Mesenteric fat pad (tissue), 1 donor: Measurements from ENCODE around the gene ID3. TPM values are rescaled to one million over a fixed set of nuclear protein-coding genes. Genes with fewer than 3 reads are reported as not detected.

ENCODE experiments used
- DNase-seq: peaks from one replicate; pipeline ENCODE4 v3.0.0-alpha.2; 2020; ENCODE audit warnings: low spot score
- total RNA-seq: library from RNA; stranded (reverse); fragmentation: NEBNext Ultra II Directional; extraction: Animal tissue kit (Norgen Biotek cat#: 25700); gene quantifications from one replicate; pipeline ENCODE4 v1.2.1, GENCODE V29; 2021
- donor health status: DM: yes; HTN: yes; CAD: no.

The ID3 gene
- total RNA-seq, 1 donor from 2014 or later: 168 TPM

DNA sequence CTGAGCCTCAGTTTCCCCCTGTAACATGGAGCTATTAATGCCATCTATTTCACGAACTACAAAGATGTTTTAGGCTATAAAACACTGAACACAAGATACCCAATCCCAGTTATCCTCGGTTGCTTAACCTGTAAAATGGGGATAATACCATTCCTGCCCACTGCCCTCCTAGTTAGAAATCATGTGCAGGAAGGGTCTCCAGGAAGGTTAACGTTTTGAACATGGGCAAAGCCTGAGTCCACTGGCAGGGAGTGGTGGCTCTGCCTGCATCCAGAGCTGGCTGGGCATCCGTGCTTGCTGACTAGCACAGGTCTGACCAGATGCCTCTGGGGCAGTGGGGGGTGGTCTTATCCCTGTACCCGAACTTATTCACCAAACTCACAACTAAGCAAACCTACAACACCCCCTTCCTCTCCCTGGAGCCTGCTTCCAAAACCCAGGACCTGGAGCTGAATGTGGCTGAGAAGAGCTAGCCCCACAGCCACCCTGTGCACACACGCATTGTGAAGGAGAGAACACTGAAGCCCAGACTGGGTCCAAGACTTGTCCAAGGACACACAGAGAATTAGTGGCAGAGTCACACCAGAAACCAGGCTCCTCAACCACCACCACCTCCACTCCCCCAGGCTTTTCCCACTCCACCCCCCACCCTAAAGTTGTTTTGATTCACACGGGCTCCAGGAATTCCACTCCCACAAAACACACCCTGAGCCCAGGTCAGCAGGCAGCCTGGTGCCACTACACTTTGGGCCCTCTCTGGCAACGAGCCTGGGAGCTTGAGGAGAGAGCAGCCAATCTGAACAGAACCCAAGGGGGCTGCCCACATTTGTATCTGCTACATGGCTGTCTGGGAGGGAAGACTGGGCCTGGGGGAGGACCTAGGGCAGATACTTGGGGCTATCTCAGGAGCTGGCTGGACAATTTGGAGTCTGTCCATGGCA, 29.9 kb downstream of the ID3 start:
- no peak for DNase-seq

DNA sequence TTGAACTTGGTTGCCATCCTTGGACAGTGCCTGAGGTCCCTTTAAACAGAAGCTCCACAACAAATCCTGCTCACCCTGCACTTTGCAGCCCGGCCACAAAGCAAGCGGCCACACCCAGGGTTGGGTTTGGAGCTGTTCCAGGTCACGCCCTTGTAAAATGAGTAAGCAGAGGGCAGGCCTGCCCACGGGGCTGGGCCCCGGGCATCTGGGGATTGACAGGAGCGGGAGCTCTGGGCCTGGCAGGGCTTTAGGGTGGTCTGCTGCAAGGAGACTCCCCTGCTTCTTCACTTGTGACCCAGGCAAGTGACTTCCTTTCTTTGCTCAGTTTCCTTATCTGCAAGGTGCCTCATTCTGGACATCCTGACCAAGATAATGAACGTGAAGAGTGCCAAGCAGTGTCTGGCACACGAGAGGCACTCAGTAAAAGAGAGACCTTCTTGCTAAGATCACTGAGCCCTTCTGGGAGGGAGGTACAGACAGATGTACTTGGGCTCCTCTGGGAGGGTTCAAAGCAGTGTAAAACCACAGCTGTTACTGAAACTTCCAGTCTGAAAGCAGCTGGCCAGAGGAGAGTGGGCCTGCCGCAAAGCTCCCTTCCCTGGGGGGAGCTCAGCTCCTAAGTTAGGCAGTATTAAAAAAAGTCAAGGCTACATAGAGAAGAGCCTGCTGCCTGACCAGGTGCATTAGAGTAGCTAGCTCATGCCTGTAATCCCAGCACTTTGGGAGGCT, 30.9 kb downstream of the ID3 start:
- DNase-seq: peak; percentile 95

DNA sequence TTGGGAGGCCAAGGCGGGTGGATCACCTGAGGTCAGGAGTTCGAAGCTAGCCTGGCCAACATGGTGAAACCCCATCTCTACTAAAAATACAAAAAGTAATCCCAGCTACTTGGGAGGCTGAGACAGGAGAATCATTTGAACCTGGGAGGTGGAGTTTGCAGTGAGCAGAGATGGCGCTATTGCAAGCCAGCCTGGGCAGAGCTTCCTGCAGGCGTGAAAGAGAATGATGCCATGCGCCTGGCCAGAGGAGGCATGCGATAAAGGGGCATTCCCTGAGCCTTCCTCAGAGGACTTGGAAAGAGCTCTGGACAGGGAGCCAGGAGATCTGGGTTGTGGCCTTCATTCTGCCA, 31.4 kb downstream of the ID3 start:
- no peak for DNase-seq

DNA sequence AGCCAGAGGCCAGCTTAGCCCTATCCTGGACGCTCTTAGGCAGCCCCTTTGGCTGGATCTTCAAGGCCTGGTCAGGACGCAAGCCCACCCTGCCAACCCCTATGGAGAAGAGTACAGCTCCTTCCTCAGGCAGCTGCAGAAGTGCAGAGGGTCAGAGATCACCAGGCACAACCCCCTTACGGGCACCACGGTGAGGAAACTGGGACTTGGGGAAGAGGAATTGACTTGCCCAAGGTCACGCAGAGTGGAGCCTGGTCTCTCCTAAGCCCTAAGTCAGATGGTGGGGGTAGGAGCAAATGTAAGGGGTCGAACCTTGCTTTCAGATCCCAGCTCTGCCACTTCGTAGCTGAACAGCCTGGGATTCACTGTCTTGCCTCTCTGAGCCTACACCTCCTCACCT, 31.9 kb downstream of the ID3 start:
- no peak for DNase-seq

DNA sequence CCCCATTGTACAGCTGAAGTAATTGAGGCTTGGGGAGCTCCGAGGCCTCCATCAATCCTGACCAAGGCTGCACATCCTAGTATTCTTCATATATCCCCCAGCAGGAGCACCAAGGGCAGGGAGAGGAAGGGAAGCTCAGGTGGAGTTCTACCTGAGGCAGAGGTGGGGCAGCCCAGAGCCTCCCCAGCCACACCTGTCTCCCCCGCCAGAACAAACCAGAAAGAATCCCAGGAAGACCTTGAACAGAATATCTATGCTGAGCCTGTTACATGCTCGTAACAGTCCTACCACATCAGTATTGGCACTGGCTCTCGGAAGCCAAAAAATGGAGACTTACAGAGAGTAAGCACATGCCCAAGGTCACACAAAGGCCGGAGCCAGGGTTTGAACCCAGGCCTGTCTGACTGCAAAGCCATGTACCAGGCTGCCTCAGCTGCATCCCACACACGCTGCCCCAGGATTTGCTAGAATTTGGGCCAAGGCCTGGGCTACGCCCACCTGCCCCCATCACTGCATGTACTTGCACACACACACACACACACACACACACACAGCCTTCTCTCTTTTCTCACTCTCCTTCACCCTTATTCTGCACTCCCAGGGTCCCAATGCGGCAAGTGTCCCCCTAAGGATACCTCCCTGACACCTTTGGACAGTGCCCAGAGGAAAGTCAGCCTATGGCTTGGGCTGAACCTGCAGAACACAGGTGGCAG, 32.8 kb downstream of the ID3 start:
- DNase-seq: no peak

DNA sequence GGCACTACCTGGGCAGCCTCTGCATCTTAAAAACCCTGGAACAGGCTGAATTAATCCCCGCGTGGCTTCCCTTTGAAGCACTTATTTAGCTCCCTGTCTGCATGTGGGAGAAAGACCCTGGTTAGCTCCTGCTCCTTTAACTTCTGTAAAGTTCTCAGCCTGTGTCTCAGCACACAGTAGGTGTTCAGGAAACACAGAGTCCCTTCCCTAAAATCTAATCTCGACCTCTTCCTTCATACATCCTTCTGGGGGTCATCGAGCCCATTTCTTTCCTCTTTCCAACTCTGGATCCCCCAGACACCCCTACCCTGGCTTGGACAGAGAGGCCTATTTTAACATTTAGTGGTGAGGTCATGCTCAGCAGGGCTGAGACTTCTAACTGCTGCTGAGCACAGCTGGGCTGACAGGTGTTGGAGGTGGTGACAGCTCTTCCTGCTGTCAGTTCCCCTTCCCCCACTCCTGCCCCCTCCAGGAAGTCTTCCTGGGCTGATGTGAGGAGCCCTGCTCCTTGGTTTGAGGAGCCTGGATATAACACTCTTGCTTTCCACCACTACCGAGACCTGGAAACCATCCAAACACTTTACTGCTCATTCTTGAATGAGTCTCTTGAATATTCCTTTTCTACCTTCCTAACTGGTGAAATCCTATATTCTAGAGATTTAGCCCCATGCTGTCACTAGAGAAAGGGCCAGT, 33.6 kb downstream of the ID3 start:
- no peak for DNase-seq

DNA sequence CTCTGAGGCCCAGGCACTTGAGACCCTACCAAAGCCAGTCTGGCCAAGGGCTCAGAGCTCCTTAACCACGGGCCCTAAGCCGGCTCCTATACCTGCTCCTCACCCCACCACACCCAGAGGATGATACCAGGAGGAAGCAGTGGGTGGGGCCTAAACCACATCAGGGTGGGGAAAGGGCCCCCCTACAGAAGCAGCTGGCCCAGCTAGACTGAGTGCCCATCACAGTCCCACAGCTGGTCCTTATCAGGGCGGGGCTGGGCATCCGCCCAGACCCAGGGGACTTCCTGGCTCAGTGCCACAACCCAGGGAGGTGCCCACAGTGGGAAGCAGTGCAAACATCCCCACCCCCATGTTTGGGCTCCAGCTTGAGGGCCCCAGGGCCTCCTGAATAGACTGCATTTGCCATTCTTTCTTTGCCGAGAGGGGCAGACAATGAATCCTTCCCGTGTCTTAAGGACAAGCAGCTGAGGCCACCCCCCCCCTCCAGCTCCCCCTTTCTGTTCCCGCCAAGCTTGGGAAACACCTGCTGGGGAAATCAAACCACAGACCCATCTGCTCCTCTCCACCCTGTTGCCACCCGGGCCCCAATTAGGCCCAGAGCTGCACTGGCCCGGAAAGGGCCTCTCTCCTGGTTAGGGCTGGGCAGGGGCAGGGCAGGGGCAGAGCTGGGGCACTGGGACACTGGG, 34.4 kb downstream of the ID3 start:
- no peak for DNase-seq

DNA sequence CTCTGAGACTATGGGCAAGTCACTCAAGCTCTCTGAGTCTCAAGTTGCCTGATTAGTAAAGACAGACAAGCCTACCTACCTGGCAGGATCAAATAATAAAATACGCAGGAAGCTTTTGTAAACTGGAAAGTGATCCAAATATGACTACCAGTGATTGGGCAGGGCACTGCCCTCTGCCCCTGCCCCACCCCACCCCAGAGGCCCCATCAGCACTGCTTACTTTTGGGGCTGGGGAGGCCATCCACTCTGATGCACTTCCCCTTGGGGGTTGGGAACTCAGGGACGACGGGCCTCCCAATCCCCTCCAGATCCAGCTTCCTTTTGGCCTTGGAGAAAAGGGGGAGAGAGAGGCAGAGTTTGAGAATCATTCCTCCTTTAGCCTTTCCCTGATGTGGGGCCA, 35.1 kb downstream of the ID3 start:
- DNase-seq: no peak

DNA sequence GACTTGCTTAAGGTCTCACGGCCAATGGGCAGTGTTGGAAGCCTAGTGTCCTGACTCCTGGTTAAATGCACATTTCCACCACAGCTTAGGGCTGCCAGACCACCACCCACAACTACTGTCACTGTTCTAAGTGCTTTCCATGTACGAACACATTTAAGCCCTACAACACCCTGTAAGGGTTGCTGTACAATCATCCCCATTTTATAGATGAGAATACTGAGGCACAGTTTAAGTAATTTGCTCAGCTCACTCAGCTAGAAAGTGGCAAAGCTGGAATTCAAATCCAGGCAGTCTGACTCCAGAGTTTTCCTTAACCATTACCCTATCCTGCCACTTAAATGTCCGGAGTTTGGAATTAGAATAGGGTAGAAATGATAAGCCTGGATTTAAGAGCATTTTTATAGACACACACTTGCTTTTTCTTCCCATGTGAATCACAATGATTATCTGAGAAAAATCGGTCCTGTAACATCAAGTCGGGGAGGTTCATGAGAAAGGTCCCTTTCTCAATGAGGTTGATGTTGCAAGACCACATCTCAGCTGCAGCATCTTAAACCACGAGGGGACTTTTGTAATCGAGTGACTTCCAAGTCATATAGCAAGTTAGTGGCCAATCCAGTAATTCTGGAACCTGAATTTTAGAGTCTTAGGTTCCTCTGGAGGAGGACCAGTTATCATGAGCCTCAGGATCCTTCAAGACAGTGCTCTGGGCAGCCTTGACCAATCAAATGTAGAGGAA, 36.9 kb downstream of the ID3 start:
- no peak for DNase-seq

DNA sequence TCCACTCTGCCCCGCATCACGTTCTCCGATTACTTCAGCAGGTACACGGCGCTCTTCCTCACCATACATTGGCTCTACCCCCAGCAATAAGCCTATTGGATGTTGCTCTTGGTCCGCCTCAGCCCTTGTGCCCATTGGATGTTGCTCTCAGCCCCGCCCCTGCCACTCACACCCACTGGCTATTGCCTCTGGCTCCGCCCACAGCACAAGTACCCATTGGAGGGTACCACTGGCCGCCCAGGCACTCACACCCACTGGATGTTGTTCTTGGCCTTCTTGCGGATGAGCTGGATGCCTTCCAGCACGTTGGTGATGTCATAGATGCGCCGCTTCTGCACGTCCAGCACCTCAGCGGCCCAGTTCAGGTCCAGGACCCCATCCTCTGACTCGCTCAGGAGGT, 37.7 kb downstream of the ID3 start:
- DNase-seq: no peak

DNA sequence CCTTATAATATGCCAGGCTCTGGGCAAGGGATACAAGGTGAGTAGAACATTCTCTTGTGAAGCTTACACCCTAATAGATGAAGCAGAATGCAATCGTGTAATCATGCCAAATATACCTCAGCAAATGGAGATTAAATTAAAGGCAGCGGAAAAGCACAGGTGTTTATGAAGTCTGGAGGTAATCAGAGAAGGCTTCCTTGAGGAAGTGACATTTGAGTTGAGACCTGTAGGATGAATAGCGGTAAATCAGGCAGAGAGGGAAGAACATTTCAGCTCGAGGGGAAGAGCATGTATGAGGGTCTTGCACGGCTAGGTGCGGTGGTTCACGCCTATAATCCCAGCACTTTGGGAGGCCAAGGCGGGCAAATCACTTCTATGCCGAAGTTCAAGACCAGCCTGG, 41.7 kb downstream of the ID3 start:
- DNase-seq: no peak

DNA sequence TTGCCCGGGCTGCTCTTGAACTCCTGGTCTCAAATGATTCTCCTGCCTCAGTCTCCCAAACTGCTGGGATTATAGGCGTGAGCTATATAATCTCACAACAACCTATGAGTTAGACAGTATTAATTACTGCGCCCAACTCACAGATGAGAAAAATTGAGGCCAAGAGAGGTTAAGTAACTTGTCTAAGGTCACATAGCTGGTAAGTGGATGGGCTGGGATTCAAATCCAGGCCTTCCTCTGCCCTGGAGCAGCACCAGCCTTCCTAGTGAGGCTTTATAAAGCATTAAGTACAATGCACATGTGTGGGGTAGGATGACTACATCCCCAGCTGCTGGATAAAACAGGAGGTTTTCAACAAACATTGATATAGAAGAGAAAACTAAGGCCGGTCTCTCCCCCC, 43.4 kb downstream of the ID3 start:
- no peak for DNase-seq

DNA sequence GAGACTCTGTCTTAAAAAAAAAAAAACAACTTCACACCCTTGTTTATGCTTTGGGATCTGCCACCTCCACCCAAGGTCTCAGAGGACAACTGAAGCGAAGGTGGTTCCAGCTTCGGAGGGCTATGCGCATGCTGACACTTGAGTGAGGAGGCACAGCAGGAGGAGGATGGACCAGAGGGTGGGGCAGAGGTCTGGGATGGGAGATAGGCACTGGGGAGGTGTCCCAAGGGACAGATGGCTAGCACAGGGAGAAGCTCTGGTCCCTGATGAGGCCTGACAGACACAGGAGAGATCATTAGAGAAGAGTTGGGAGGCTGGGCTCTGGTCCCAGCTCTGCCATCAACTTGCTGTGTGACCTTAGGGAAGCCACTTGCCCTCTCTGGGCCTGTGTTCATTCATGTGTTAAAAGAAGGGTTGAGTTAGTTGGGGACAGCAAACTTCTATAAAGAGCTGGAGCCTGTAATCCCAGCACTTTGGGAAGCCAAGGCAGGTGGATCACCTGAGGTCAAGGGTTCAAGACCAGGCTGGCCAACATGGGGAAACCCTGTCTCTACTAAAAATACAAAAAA, 45.1 kb downstream of the ID3 start:
- no peak for DNase-seq

DNA sequence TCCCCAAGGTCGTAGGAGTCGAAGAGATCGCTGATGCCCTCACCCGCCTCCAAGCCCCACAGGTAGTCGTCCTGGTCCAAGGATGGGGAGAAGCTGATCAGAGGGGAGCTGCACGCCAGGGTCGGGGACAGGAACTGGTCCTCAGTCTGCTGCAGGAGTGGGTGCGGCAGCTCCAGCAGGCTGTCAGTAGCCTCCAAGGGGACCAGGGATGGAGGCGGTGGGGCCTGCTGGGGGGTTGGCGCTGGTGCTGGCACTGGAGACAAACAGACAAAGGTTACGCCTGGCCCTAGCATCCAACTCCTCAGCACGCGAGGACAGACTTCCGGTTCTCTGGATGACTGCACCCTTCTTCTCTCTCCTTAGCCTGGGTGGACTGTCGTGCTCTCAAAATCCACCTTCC, 49.4 kb downstream of the ID3 start:
- DNase-seq: no peak

Other genes starting within 250 kb of the ID3 start
- gene HNRNPR, start 215.2 kb downstream of the ID3 start, total RNA-seq: 111 TPM
- 18.8 TPM for gene ZNF436, start 189.7 kb downstream of the ID3 start, total RNA-seq
- gene TCEA3, start 134.8 kb downstream of the ID3 start, total RNA-seq: 8.3 TPM
- gene ASAP3, start 75.3 kb downstream of the ID3 start, total RNA-seq: 37.6 TPM
- gene E2F2, start 28.3 kb downstream of the ID3 start, total RNA-seq: 0.29 TPM
- 871 TPM for gene RPL11, start 132.3 kb upstream of the ID3 start, total RNA-seq
- gene ELOA, start 184.0 kb upstream of the ID3 start, total RNA-seq: 51.1 TPM
- gene PITHD1, start 218.9 kb upstream of the ID3 start, total RNA-seq: 57.2 TPM
- 37.2 TPM for gene LYPLA2, start 231.6 kb upstream of the ID3 start, total RNA-seq
- 22.6 TPM for gene GALE, start 241.3 kb upstream of the ID3 start, total RNA-seq